ENCODE measurements around the gene ELF1. TPM values are rescaled to one million over a fixed set of nuclear protein-coding genes. Genes with fewer than 3 reads are reported as not detected.

ELF1 gene
- polyA plus RNA-seq, 2 of the 4 experiments (the other 2 are of a cell fraction), result 24.9 to 45.0 TPM

GRCh38 chr13:40943073-40943472 is 76.0 kb downstream of the ELF1 start:
- H3K4me3 ChIP-seq, result no peak overlapping the region
- no peaks in the 10 kb centered on the region for H3K4me1 ChIP-seq
- ChIA-PET POLR2A (no interaction called here), CTCF (no interaction called here)
- TF ChIP-seq SREBF2 (IDR thresholded peaks at IDR 0.05), result no peak
- TF ChIP-seq RCOR1 (IDR thresholded peaks at IDR 0.05; ENCODE audit: low read depth, low read length), result no peak
- no peak for TF ChIP-seq EHMT2 (IDR thresholded peaks at IDR 0.05; ENCODE audit: low read depth)
- TF ChIP-seq SMC3 (IDR thresholded peaks at IDR 0.05), result no peak
- no peak for TF ChIP-seq ZFP36 (IDR thresholded peaks at IDR 0.05; ENCODE audit: borderline replicate concordance, partially characterized antibody)
- no peak for TF ChIP-seq TP53 (CRISPR knock-in tag; IDR thresholded peaks at IDR 0.05)
- TF ChIP-seq EHF (CRISPR knock-in tag; IDR thresholded peaks at IDR 0.05), result no peak
- TF ChIP-seq GATA3 (IDR thresholded peaks at IDR 0.05; ENCODE audit: borderline replicate concordance), result no peak
- TF ChIP-seq NR3C1 (IDR thresholded peaks at IDR 0.05), result no peak
- no peak for TF ChIP-seq MYC (IDR thresholded peaks at IDR 0.05; ENCODE audit: borderline replicate concordance, low read length)
- TF ChIP-seq JUNB (IDR thresholded peaks at IDR 0.05), result no peak
- TF ChIP-seq HOXB5 (CRISPR knock-in tag; IDR thresholded peaks at IDR 0.05), result no peak
- TF ChIP-seq FOSL2 (IDR thresholded peaks at IDR 0.05), result no peak
- TF ChIP-seq FOSL2 (CRISPR knock-in tag; IDR thresholded peaks at IDR 0.05), result no peak
- no peak for TF ChIP-seq CBX2 (IDR thresholded peaks at IDR 0.05; ENCODE audit: borderline replicate concordance, low read depth)
- no peak for TF ChIP-seq BHLHE40 (IDR thresholded peaks at IDR 0.05; ENCODE audit: low read depth, low read length)
- TF ChIP-seq HOXB13 (CRISPR knock-in tag; IDR thresholded peaks at IDR 0.05; ENCODE audit: low read depth), result no peak
- no peak for TF ChIP-seq JUN (IDR thresholded peaks at IDR 0.05)
- no peak for TF ChIP-seq KDM5A (IDR thresholded peaks at IDR 0.05)
- no peak overlapping the region for H3K4me2 ChIP-seq
- ATAC-seq (no peak), FAIRE-seq (no peak), DNase-seq (ENCODE audit: low read depth in 1 of 2, low spot score in 1 of 2) (no peak)
- H3K9me3 ChIP-seq, result no peaks in the 10 kb centered on the region
- no peak overlapping the region for H3K27ac ChIP-seq

GRCh38 chr13:40941581-40941980 is 77.5 kb downstream of the ELF1 start:
- CTCF ChIA-PET, result no interaction called here
- Histone ChIP-seq H3K4me1 (peaks cover 9% of the 10 kb centered on the region; the same call in 2 of the 3 replicates), H3K27ac (no peak overlapping the region), H3K9me3 (no peaks in the 10 kb centered on the region), H3K4me2 (no peak overlapping the region), H3K4me3 (no peak overlapping the region)
- TF ChIP-seq RFX5 (IDR thresholded peaks at IDR 0.05) (no peak), CEBPB (IDR thresholded peaks at IDR 0.05) (no peak), HDAC2 (IDR thresholded peaks at IDR 0.05) (no peak), ZFP36 (IDR thresholded peaks at IDR 0.05; ENCODE audit: borderline replicate concordance, partially characterized antibody) (no peak), SREBF2 (IDR thresholded peaks at IDR 0.05) (no peak), TFCP2L1 (CRISPR knock-in tag; IDR thresholded peaks at IDR 0.05) (no peak), RNF2 (IDR thresholded peaks at IDR 0.05; ENCODE audit: borderline replicate concordance, low read depth) (no peak), HMGXB4 (CRISPR knock-in tag; IDR thresholded peaks at IDR 0.05; ENCODE audit: borderline replicate concordance) (no peak), HOXA7 (CRISPR knock-in tag; IDR thresholded peaks at IDR 0.05) (no peak), MAFK (IDR thresholded peaks at IDR 0.05; ENCODE audit: partially characterized antibody) (no peak), EHMT2 (IDR thresholded peaks at IDR 0.05; ENCODE audit: low read depth) (no peak), SMC3 (IDR thresholded peaks at IDR 0.05) (no peak), KDM1A (IDR thresholded peaks at IDR 0.05; ENCODE audit: low read depth) (no peak), ELK1 (IDR thresholded peaks at IDR 0.05; ENCODE audit: low read depth, low read length) (no peak), GATA3 (IDR thresholded peaks at IDR 0.05; ENCODE audit: borderline replicate concordance) (no peak), PBX3 (IDR thresholded peaks at IDR 0.05) (no peak), ZNF302 (CRISPR knock-in tag; IDR thresholded peaks at IDR 0.05) (no peak), HES2 (IDR thresholded peaks at IDR 0.05) (no peak), CBX8 (IDR thresholded peaks at IDR 0.05) (no peak), RARB (CRISPR knock-in tag; IDR thresholded peaks at IDR 0.05) (no peak)
- DNase-seq (ENCODE audit: low read depth in 1 of 2, low spot score in 1 of 2) (no peak), FAIRE-seq (no peak), ATAC-seq (no peak)
- POLR2A ChIA-PET, result no interaction called here
- WGBS (ENCODE audit: missing lambda C conversion rate), result 94% methylated on average over 5 of the region's 5 CpGs
